Muscle layer of colon (tissue), 2 donors: ENCODE results near the gene PTGER2.

Experiments
- H3K27ac ChIP-seq: one replicate; pipeline ENCODE4 v1.7.0; 2013; ENCODE audit warnings: low read depth, mild to moderate bottlenecking, low read length, moderate library complexity
- H3K27me3 ChIP-seq, 2 donors: one replicate each; pipeline ENCODE4 v1.7.0; 2013; ENCODE audit warnings: low read length in 2 of 2, mild to moderate bottlenecking in 2 of 2; ENCODE audit not compliant: insufficient read depth in 2 of 2, control insufficient read depth in 1 of 2
- H3K36me3 ChIP-seq: one replicate; pipeline ENCODE4 v1.7.0; 2013; ENCODE audit warnings: mild to moderate bottlenecking, low read length; ENCODE audit not compliant: insufficient read depth
- H3K4me1 ChIP-seq: one replicate; pipeline ENCODE4 v1.7.0; 2013; ENCODE audit warnings: mild to moderate bottlenecking, low read length; ENCODE audit not compliant: insufficient read depth
- H3K4me3 ChIP-seq, 2 donors: one replicate each; pipeline ENCODE4 v1.7.0; 2013; ENCODE audit warnings: low read length in 2 of 2, low read depth in 1 of 2, mild to moderate bottlenecking in 1 of 2, moderate library complexity in 1 of 2
- H3K9ac ChIP-seq: one replicate; pipeline ENCODE4 v1.7.0; 2013; ENCODE audit warnings: low read length
- H3K9me3 ChIP-seq: one replicate; pipeline ENCODE4 v1.7.0; 2013; ENCODE audit warnings: mild to moderate bottlenecking, low read length
- donor health status: abdominal sarcoma.
- donor health status: Adenocarcinoma of cecum.

PTGER2 gene

GRCh38 chr14:52327374-52328226 is 13.5 kb downstream of the PTGER2 start:
- Histone ChIP-seq H3K36me3 (no peaks in the 10 kb centered on the region), H3K9me3 (no peaks in the 10 kb centered on the region), H3K27me3 (no peaks in the 10 kb centered on the region), H3K4me1 (peaks cover 31% of the 10 kb centered on the region), H3K9ac (no peak overlapping the region), H3K4me3 (no peak overlapping the region), H3K27ac (no peak overlapping the region)

DNA sequence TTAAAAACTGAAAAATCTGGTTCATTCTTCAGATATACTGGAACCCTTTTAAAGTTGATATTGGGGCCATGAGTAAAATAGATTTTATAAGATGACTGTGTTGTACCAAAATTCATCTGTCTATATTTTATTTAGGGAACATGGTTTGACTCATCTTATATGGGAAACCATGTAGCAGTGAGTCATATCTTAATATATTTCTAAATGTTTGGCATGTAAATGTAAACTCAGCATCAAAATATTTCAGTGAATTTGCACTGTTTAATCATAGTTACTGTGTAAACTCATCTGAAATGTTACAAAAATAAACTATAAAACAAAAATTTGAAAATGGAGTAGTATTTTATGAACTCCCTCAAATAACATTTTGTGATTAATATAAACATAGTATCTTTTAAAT is 14.2 kb downstream of the PTGER2 start:
- Histone ChIP-seq H3K36me3 (no peaks in the 10 kb centered on the region), H3K27ac (no peak overlapping the region), H3K9ac (no peak overlapping the region)

DNA sequence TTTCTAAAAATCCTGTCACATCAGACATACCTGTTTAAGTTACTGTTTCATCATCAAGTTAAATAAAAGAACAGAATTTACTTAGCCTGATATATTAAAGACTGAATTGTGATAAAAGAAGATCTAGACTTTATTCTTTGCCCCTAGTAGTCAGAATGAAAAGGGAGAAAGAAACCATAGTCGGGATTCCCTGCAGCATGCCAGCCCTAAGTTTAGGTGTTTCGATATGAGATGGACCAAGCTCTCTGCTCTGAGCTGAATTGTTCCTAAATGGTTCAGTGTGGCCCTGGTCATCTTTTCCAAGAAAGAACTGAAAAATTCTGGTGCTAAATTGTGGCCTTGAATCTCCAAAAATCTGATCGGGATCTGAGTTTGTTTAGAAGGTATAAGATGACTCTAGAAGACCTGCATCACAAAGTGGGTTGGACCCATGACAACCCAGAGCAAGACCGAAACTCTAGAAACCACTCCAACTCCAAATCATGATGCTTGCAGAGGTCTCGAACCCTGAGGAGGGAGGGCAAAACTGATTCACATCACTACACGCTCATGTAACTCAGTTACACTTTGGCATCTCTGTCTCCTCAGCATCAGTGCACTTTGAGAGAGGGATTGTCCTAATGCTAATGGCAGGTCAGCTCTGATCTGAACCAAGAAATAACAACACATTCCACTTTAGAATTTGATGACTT is 15.7 kb downstream of the PTGER2 start:
- Histone ChIP-seq H3K4me1 (peaks cover 39% of the 10 kb centered on the region), H3K36me3 (no peaks in the 10 kb centered on the region), H3K9me3 (no peaks in the 10 kb centered on the region), H3K27ac (no peak overlapping the region), H3K27me3 (no peaks in the 10 kb centered on the region), H3K4me3 (no peak overlapping the region), H3K9ac (no peak overlapping the region)

More for the DNA sequence above, 14.2 kb downstream of the PTGER2 start:
- Histone ChIP-seq H3K27me3 (no peaks in the 10 kb centered on the region), H3K4me3 (no peak overlapping the region), H3K4me1 (peaks cover 31% of the 10 kb centered on the region), H3K9me3 (no peaks in the 10 kb centered on the region)

DNA sequence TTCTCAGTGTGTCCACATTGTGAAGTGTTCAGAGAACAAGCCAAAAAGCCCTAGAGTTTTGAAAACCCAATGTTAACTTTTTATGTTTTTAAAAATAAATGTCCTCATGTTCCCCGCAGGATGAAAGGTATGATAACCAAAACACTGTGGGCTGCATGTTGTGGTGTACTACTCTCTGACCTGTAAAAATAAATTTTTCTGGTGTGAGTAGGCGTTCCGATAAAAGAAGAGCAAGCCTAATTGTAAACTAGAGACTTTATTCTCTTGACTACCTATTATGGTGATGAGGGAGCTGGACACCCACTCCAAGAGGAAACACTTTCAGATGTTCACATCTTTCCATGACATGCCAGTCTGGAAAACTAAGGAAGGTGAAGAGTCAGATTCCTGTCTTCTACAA is 18.2 kb downstream of the PTGER2 start:
- H3K9ac ChIP-seq: no peak overlapping the region
- H3K27me3 ChIP-seq: no peaks in the 10 kb centered on the region
- H3K27ac ChIP-seq: no peak overlapping the region
- H3K9me3 ChIP-seq: no peaks in the 10 kb centered on the region
- no peaks in the 10 kb centered on the region for H3K36me3 ChIP-seq
- H3K4me3 ChIP-seq: no peak overlapping the region
- H3K4me1 ChIP-seq: peaks cover 19% of the 10 kb centered on the region

- H3K27me3 ChIP-seq: no peaks in the 10 kb centered on the region
- no peak overlapping the region for H3K4me3 ChIP-seq
- H3K4me1 ChIP-seq: peaks cover 11% of the 10 kb centered on the region
- no peak overlapping the region for H3K27ac ChIP-seq
- H3K9ac ChIP-seq: no peak overlapping the region
- H3K36me3 ChIP-seq: no peaks in the 10 kb centered on the region
- no peaks in the 10 kb centered on the region for H3K9me3 ChIP-seq
Observed at GRCh38 chr14:52333108-52333507, 19.0 kb downstream of the PTGER2 start.

- Histone ChIP-seq H3K4me1 (peaks cover 8% of the 10 kb centered on the region), H3K27me3 (no peaks in the 10 kb centered on the region), H3K27ac (no peak overlapping the region), H3K9me3 (no peaks in the 10 kb centered on the region), H3K9ac (no peak overlapping the region), H3K36me3 (no peaks in the 10 kb centered on the region), H3K4me3 (no peak overlapping the region)
Observed at GRCh38 chr14:52333823-52334657, 19.9 kb downstream of the PTGER2 start.

DNA sequence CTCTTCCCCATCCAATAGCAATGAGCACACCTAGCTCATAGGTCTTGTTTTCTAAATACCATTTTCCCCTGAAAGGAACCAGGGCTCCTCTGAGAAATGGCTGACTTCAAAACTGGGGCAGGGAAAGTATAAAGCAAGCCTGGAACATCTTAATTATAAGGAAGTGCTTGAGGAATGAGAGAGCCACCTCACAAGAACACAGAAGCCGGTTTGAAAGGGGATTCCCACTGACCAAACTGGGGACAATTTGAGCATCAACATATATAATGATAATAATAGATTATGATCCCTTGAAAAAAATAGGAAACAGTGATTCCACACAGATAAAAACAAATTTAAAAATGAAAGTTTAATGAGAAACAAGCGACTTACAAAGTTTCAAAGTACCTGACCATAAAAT is 22.1 kb downstream of the PTGER2 start:
- Histone ChIP-seq H3K9me3 (no peaks in the 10 kb centered on the region), H3K36me3 (no peaks in the 10 kb centered on the region), H3K4me3 (no peak overlapping the region), H3K27ac (no peak overlapping the region), H3K4me1 (peaks cover 8% of the 10 kb centered on the region), H3K27me3 (no peaks in the 10 kb centered on the region), H3K9ac (no peak overlapping the region)

- no peak overlapping the region for H3K9ac ChIP-seq
- H3K36me3 ChIP-seq: no peaks in the 10 kb centered on the region
- no peaks in the 10 kb centered on the region for H3K27me3 ChIP-seq
- H3K4me1 ChIP-seq: peaks cover 8% of the 10 kb centered on the region
- no peak overlapping the region for H3K27ac ChIP-seq
- H3K4me3 ChIP-seq: no peak overlapping the region
- H3K9me3 ChIP-seq: no peaks in the 10 kb centered on the region
Observed at GRCh38 chr14:52338051-52338681, 24.1 kb downstream of the PTGER2 start.

GRCh38 chr14:52339262-52339661 is 25.1 kb downstream of the PTGER2 start:
- Histone ChIP-seq H3K9me3 (no peaks in the 10 kb centered on the region), H3K36me3 (no peaks in the 10 kb centered on the region), H3K27ac (no peak overlapping the region), H3K4me3 (no peak overlapping the region), H3K27me3 (no peaks in the 10 kb centered on the region), H3K4me1 (no peaks in the 10 kb centered on the region), H3K9ac (no peak overlapping the region)

- Histone ChIP-seq H3K36me3 (no peaks in the 10 kb centered on the region), H3K9me3 (no peaks in the 10 kb centered on the region), H3K9ac (no peak overlapping the region), H3K4me1 (no peaks in the 10 kb centered on the region), H3K27me3 (no peaks in the 10 kb centered on the region), H3K4me3 (no peak overlapping the region), H3K27ac (no peak overlapping the region)
Observed at GRCh38 chr14:52342849-52343596, 28.9 kb downstream of the PTGER2 start.
